Testis (tissue), 3 donors: ENCODE data around the gene SMC1B. TPM values are rescaled to one million over a fixed set of nuclear protein-coding genes. Genes with fewer than 3 reads are reported as not detected.
"Not testable (repeated sequence)": the region's sequence is repeated elsewhere in the genome, so short reads cannot be mapped to it uniquely, and the experiment has no call there.

ENCODE experiments used
- DNase-seq: peaks from one replicate; pipeline ENCODE4 v3.0.0-alpha.2; 2019
- H3K27ac ChIP-seq, 2 donors: fragments of 200-600 bp; sonication (generic); one replicate each; pipeline ENCODE4 v1.5.1; 2019
- H3K27me3 ChIP-seq: fragments of 200-600 bp; sonication (generic); one replicate; pipeline ENCODE4 v1.5.1; 2019
- H3K36me3 ChIP-seq: fragments of 200-600 bp; sonication (generic); one replicate; pipeline ENCODE4 v1.5.1; 2017; ENCODE audit warnings: low read depth; ENCODE audit errors: missing control alignments
- H3K4me1 ChIP-seq: fragments of 200-600 bp; sonication (generic); one replicate; pipeline ENCODE4 v1.5.1; 2019
- H3K4me3 ChIP-seq, 2 donors: fragments of 200-600 bp; sonication (generic); one replicate each; pipeline ENCODE4 v1.5.1; 2017 to 2019
- H3K9me3 ChIP-seq: fragments of 200-600 bp; sonication (generic); one replicate; pipeline ENCODE4 v1.5.1; 2017
- CTCF ChIP-seq, 3 experiments: fragments of 450-650 bp in 2 of 3; fragments of 200-600 bp in 1 of 3; sonication (generic) in 1 of 3; IDR thresholded peaks; one replicate each; pipeline ENCODE4 v1.5.1; 2016 to 2019; ENCODE audit warnings: antibody characterized with exemption in 3 of 3, mild to moderate bottlenecking in 2 of 3, moderate library complexity in 1 of 3
- POLR2A ChIP-seq: fragments of 450-650 bp; IDR thresholded peaks from one replicate; pipeline ENCODE4 v1.6.1; 2017; ENCODE audit warnings: antibody characterized with exemption, mild to moderate bottlenecking, moderate library complexity
- WGBS, 2 donors: methylation state at CpG; one replicate each; pipeline ENCODE4 v1.1.5; 2018; 5-methylcytosine and 5-hydroxymethylcytosine counted together
- intact Hi-C: fragments of 100-400 bp; cut with DNase I; formaldehyde crosslinking; loops from one replicate; pipeline ENCODE4 v1.15.1; 2023; ENCODE audit warnings: low total_unique reads
- polyA plus RNA-seq: library from polyadenylated mRNA; stranded (reverse); fragments of 350-450 nt; fragmentation: Illumina TruSeq; extraction: RNeasy Lipid Tissue Mini Kit (QIAGEN cat#74804); gene quantifications from one replicate; pipeline ENCODE4 v1.2.3, GENCODE V29; 2014; ENCODE audit warnings: low read depth, low replicate concordance; ENCODE audit not compliant: insufficient read depth
- total RNA-seq, 2 donors: library from RNA; depleted of rRNA; stranded (reverse); fragments of >200 nt; gene quantifications; one replicate each; pipeline ENCODE4 v1.2.3, GENCODE V29; 2016

The SMC1B gene
- total and polyA plus RNA-seq, 3 donors from 2014 or later, result 10.1 to 46.8 (median 24.7) TPM

- DNase-seq, result peak; percentile 37
- no peak overlapping the region for H3K4me3 ChIP-seq
- WGBS, 2 donors, result 72 to 79% methylated on average over 1 of the region's 1 CpG
- no peaks in the 10 kb centered on the region for H3K36me3 ChIP-seq
- H3K27ac ChIP-seq, result no peak overlapping the region
- no peaks in the 10 kb centered on the region for H3K4me1 ChIP-seq
- no peaks in the 10 kb centered on the region for H3K9me3 ChIP-seq
- intact Hi-C loops, result no loop called here
- no peak for TF ChIP-seq POLR2A
- TF ChIP-seq CTCF (IDR thresholded peaks at IDR 0.05), result no peak
- no peaks in the 10 kb centered on the region for H3K27me3 ChIP-seq
These were observed 36.7 kb downstream of the SMC1B start for GRCh38 chr22:45376703-45377102.

- Histone ChIP-seq H3K4me1 (no peaks in the 10 kb centered on the region), H3K27ac (no peak overlapping the region), H3K4me3 (no peak overlapping the region), H3K27me3 (no peaks in the 10 kb centered on the region), H3K36me3 (no peaks in the 10 kb centered on the region), H3K9me3 (no peaks in the 10 kb centered on the region)
- TF ChIP-seq CTCF (IDR thresholded peaks at IDR 0.05), result no peak
- TF ChIP-seq POLR2A, result no peak
- intact Hi-C loops, result no loop called here
- DNase-seq, result no peak
- 82 to 94% methylated on average over 3 of the region's 3 CpGs for WGBS, 2 donors
These were observed 37.4 kb downstream of the SMC1B start for GRCh38 chr22:45376009-45376408.

- intact Hi-C loops, H3K27ac ChIP-seq, H3K36me3 ChIP-seq, DNase-seq, H3K4me3 ChIP-seq, H3K4me1 ChIP-seq, H3K27me3 ChIP-seq, H3K9me3 ChIP-seq: not testable (repeated sequence)
- WGBS, 2 donors, result 82 to 84% methylated on average over 3 of the region's 3 CpGs
These were observed 39.8 kb downstream of the SMC1B start for GRCh38 chr22:45373592-45373991.

- intact Hi-C loops, result no loop called here
- 88 to 91% methylated on average over 3 of the region's 3 CpGs for WGBS, 2 donors
- H3K27ac ChIP-seq, result no peak overlapping the region
- no peaks in the 10 kb centered on the region for H3K27me3 ChIP-seq
- H3K4me3 ChIP-seq, result no peak overlapping the region
- TF ChIP-seq CTCF (IDR thresholded peaks at IDR 0.05), result no peak
- no peak for TF ChIP-seq POLR2A
- no peak for DNase-seq
- H3K36me3 ChIP-seq, result no peaks in the 10 kb centered on the region
- H3K4me1 ChIP-seq, result no peaks in the 10 kb centered on the region
- no peaks in the 10 kb centered on the region for H3K9me3 ChIP-seq
These were observed 46.7 kb downstream of the SMC1B start for GRCh38 chr22:45366713-45367112.

GRCh38 chr22:45359627-45360026 lies 53.8 kb downstream of the SMC1B start:
- Histone ChIP-seq H3K4me3 (no peak overlapping the region), H3K27ac (no peak overlapping the region), H3K4me1 (no peaks in the 10 kb centered on the region), H3K9me3 (no peaks in the 10 kb centered on the region), H3K36me3 (no peaks in the 10 kb centered on the region), H3K27me3 (no peaks in the 10 kb centered on the region)
- 68 to 69% methylated on average over 4 of the region's 4 CpGs for WGBS, 2 donors
- intact Hi-C loops, result no loop called here
- no peak for DNase-seq
- no peak for TF ChIP-seq CTCF (IDR thresholded peaks at IDR 0.05)
- no peak for TF ChIP-seq POLR2A
